Measurements from ENCODE around the gene APOL1.

APOL1 gene

DNA sequence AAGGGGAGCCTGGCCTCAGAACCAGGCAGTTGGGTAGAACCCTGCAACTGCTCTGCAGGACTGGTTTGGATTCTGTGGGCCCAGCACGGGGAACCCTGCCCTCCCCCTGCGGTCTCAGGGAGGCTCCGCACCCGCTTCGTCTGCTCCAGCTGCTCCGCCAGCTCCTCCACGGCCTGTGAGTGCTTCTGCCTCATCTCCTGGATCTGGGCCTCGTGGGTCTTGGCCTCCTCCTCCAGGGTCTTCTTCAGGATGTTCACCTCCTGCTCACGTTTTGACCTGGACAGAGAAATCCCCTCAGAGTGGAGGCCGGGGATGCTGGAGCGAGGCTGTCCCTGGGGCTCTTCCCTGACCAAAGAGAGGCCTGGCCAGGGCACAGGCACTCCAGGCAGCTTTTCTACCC is 41.9 kb downstream of the APOL1 start:
- DNase-seq = no peak

DNA sequence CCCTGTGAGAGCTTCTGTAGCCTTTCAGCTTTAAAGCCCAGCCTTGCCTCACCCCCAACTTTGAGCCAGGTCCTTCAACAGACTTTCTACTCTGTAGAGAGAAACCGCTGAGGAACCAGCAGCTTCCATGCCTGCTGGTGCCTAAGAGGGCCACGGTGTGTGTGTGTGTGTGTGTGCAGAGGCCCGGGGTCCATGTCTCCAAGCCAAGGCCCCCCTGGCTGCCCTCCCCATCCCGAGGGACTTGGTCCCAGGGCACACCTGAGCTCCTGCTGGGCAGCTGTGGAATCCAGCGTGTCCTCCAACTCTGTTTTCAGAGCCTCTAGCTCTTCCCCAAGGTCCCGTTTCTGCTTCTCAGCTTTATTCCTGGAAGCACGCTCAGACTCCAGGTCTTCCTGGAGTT is 42.3 kb downstream of the APOL1 start:
- no peak for DNase-seq

DNA sequence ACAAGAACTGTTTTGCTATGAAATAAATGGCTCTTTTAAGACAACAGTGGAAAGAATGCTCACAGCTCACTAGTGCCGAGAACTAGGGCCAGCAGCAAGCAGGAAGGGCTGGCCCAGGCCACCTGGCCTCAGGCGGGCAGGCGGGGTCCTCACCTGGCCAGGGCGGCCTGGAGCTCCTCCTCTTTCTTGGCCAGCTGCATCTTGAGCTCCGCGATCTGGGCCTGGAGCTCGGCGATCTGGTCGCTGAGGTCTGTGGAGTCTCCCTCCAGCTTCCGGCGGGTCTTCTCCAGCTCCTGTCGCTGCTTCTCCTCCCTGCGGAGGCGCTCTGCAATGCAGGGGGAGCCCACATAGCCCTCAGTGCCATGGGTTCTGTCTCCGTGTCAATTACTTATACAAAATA is 43.8 kb downstream of the APOL1 start:
- no peak for DNase-seq

DNA sequence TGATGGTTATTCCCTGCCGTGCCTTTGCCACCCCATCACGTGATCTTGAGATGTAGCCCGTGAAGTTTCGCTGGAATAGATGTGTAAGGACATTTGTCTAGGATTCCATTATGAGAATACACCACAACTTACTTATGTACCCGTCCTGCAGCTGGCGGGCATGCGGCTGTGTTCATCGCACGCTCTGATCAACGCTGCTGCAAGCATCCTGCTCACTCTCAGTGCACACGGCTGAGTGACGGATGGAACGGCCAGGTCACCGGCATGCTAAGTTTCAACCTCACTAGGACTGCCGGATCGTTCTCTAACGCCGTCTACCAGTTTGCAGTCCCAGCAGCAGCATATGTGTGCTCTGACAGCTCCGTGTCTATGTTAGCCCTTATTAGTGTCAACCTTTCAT is 44.6 kb downstream of the APOL1 start:
- no peak for DNase-seq

DNA sequence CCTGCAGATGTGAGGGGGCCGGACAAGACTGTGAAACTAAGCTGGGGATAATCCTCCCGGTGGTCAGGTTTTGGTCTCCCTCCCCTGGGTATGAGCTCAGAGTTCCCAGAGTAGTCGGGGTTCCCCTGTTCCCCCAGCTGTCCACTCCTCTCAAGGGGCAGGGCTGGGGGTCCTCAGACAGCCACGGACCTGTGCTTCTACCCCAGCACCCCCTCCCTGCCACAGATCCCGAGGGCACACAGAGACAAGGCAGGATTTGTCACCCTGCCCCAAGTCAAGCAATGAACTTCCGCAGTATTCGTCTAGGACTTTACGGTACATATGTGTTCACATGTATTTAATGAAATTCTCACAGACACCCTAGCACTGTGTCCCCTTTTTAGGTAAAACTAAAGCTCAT is 45.2 kb downstream of the APOL1 start:
- no peak for DNase-seq

DNA sequence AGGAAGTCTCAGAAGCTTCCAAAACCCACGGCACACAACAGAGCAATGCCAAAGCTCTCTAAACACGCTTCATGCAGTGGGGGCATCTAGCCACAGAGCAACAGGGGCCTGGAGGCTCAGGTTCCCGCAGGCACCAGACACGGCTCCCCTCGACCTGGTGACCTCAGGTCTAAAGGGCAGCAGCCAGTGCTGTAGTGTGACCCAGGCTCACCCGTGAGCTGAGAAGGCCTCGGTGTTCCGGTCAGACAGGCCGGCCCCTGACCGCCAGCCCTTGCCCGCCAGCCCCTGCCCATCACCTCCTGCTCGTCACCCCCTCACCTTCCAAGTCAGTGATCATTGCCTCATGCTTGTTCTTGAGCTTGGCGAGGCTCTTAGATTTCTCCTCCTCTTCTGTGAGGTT is 45.7 kb downstream of the APOL1 start:
- DNase-seq = no peak

DNA sequence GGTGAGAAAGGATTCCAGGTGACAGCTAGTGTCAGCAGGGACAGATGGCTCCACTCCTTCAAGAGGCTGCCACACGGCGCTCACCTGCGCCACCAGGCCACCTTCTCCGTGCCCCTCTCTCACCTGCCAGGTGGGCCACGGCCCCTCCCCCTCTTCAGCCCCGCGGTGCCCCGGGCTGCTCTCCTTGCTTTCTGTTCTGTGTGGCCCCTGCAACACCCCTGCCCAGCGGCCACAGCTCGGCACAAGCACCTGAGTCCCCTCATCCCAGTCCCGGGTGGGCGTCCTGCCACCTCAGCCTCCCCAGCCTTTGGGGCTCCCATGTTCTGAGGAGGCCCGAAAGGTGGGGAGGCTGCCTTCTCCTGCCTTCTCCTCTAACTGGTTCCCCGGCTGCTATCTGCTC is 46.4 kb downstream of the APOL1 start:
- no peak for DNase-seq

DNA sequence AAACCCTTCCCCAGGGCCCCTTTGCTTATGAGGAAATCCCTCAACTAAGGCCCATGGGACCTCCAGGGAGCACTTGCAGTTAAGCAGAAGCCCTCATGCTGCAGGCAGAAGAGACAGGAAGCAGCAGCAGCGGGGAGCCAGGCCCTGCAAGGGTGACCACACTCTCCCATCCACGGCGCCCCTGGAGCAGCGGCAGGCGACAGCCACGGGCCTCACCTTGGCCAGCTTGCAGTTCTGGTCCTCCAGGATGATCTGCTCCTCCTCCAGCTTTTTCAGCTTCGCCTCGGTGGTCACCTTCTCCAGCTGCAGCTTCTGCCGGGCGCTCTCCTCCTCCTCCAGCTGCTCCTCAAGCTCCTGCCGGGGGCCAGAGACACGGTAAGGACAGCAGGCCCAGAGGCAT is 47.0 kb downstream of the APOL1 start:
- DNase-seq = no peak

DNA sequence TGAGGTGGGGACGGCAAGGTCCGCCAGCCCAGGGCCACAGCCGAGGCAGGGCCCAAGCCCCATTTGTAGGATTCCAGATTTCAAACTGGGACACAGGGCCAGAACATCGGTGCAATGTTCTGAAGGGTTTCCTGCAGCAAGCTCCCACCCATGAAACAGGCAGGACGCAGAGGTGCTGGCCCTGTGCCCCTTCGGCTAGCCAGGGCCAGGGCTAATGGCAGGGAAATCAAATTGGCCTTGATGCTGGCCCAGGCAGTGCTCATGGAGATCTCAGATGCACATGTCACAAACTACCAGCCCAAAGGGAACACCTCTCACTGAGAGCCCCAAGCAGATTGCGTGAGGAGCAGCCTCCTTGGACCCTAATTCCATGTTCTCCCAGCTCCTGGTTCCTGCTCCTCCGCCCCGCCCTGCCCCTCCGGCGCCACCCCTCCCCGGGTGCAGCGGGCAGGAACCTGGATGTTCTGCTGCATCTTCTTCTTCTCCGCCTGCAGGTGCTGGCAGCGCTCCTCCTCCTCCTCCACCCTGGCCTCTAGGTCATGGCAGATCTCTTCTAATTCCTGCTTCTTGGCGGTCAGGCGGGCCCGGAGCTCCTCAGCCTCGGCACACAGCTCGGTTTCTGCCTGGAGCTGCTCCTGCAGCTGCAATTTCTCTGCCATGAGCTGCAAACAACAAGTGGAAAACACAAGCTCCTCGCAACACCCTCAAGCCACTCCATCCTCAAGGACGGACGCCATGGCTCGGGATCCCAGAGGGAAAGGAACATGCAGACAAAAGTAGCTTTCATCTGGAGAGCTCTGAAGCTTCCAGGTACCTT is 47.7 kb downstream of the APOL1 start:
- no peak for DNase-seq

DNA sequence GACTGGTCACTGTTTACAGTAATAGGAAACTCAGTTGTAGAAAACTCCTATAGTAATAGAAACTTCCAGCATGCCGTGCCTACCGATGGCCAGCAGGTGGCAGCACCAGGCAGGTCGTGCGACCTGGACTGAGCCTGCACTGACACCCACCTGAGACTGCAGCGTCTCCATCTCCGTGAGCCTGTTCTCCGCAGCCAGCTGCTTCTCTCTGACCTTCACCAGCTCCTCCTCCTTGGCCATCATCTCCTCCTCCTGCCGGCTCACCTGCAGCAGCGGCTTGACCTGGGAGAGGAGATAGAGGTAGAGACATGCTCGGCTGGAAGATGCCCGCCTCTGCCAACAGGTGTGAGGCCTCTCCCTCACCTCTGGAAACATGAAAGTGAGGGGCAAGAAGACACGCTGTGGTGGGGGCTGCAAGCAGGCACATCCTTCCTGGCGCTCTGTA is 48.5 kb downstream of the APOL1 start:
- DNase-seq = peak; percentile 51

DNA sequence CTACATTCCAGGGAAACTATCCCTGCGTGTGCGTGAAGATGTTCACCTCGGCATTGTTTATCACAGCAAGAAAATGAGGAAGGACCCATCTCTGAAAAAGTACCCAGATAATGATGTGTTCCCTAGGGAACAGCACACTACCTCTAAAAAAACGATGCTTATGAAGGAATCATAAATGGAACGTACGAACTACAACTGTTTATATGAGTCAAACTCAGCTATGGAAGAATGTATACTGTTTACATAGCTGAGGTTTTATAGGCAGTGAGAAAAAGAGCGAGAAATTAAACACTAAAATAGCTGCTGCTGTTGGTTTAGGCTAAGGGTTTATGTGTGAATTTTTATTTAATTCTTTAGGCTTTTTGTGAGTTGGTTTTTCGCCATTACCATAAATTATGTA is 48.9 kb downstream of the APOL1 start:
- DNase-seq = no peak

DNA sequence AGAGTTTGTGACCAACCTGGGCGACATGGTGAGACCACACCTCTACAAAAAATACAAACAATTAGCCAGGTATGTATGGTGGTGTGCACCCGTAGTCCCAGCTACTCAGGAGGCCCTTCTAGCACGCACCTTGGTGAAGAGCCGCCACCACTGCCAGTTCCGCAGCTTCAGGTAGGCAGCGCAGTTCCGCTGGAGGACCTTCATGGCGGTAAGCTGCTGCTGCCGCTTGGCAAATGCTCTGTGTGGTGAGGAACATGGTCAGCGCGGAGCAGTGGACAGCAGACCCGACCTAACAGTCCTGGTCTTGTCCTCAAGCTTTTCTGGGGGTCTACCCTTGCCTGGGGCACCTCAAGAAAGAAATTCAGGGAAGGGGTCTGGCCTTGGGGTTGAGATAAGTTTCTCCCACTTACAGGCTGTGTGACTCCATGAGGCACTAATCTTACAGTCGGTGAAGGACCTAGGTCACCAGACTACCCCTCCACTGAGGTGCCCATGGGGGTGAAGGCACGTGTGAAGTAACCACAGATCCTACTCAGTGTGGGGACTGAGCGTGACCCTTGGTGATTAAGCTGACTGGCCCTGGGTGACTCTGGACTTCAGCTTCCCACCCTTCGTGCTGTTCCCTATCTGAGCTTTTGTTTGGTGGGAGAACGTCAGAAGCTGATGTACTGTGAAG is 49.6 kb downstream of the APOL1 start:
- no peak for DNase-seq

DNA sequence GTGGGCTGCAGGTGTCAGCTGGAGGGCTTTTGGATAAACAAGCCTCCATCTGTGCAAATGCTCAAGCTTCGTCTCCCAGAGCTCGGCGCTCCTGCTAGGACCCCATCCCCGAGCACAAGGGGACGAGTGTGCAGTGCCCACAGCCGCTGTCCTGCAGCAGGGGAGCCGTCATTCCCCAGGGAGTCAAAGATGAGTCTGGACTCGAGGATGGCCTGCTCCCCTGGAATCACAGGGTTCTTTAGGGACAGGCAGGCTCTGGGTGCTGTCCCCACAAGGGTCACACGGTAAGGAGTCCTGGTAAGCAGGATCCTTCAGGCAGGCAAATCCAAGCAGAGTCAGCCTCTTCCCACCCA is 50.2 kb downstream of the APOL1 start:
- DNase-seq = no peak

DNA sequence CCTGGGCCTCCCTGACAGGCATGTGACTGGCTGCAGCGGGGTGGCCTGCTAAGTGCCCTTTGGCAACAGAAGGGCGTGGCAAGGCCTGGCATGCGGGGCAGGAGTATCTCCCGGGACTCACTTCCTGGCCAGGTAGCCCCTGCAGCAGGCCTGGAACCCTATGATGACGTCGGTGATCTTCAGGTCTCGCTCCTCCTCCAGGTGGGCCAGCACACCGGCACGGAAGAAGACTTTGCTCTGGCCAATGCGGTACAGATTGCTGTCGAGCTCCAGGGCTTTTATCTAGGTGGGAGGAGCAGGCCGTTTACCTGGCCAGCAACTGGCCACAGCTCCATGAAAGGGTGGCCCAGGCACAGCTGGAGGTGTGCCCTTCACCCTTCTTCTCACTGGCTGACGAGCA is 50.9 kb downstream of the APOL1 start:
- DNase-seq = no peak

DNA sequence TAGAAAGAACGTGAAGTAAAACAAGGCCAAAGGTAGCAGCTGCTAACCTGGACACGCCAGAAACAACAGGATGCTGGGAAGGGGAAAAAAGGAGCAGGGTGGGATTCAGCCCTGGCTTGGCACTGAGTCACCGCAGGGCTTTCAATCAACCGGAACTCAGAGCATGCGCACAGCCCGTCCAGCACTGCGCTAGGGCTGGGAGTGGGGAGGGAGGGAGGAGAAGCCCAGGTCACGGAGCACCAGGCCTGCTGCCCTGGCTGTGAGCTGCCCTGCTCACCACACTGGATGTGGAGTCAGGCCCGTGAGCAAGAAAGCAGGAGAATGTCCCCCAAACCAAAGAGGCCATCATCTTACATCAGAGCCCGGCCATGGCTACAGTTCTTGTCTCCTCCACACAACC is 51.5 kb downstream of the APOL1 start:
- DNase-seq = no peak

DNA sequence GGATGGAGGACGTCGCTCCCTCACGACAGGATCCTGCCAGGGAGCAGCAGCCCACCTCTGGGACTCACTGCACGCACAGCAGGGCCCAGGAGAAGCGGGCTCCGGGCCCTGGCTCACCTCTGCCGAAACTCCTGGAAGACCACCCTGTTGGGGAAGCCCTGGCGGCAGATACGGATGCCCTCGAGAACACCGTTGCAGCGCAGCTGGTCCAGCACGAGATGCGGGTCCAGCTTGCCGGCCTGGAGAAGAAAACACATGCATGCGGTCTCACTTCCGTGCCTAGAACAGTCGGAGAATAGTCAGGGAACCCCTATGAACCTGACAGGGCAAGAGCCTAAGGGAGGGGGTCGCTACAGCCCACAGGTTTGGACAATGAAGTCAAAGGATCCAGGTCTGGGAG is 52.9 kb downstream of the APOL1 start:
- no peak for DNase-seq

DNA sequence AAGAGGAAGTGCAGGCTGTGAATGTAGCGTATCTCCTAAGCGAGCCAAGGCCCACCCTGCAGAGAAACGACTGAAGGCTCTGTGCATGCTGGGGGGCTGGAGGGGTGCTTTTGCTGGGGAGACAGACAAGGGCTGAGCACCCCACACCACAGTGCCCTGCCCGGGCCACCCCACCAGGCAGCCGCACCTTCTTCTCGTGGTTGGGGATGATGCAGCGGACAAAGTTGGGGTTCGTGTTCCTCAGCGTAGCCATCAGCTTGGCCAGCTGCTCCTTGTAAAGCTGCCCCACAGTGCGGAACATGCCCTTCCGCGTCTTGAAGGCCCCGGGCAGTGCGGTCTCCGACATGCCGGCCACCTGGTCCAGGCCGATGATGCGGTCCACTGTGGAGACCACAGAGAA is 53.3 kb downstream of the APOL1 start:
- DNase-seq = no peak

DNA sequence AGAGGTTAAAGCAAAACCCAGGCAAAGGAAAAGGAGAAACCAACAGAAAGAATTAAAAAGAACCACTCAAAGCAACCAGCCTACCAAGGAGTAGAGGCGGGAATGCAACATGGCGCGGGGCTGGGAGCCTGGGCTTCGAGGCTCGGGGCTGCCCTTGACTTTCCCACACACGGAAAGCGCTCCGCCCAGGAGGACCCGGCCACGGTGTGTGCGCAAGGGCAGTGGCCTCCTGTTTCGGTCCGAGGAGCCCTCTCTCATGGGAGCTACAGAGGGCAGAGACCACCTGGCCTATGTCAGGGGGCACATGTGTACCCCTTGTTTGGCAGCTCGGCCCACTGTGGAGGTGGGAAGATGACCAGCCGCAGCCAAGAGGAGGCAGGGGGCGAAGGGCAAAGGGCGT is 55.9 kb downstream of the APOL1 start:
- DNase-seq = no peak

DNA sequence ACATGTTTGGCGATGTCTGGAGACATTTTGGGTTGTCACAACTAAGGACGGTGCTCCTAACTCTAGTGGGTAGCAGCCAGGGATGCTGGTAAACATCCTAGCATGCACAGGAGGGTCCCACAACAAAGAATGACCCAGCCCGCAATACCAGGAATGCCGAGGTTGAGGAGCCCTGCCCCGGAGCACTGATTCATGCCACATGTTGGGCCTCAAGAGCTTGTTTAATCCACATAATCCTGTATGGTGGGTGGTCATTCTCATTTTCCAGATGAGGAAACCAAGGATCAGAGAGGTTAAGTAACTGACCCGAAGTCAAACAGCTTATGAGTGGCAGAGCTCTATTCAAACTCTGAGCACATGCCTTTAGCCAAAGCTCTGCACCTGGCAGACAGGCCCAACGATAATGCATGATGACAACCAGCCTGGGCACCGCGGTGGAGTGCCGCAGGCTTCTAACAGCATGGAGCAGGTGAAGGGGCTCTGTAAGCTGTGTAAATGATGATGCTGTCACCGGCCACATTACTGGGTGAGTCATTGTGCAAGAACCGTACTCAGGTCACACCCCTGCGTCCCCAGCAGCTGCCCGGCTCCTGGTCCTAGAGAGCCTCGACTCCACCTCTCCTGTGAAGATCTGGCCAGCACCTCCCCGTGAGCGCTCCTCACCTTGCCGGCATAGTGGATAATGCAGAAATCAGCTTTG is 58.6 kb downstream of the APOL1 start:
- DNase-seq = no peak

DNA sequence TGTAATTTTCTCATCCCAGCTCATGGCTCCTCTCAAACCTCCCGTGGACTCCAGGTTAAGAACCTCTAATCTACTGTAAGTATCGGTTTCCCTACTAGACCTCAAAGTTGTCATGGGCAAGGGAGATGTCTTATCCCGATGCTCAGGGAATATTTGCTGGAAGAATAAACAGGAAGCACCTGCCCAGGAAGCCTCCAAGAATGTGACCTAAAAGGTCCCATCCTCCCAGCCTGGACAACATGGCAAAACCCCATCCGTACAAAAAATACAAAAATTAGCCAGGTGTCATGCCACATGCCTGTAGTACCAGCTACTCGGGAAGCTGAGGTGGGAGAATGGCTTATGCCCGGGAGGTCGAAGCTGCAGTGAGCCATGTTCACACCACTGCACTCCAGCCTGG is 62.4 kb downstream of the APOL1 start:
- no peak for DNase-seq

DNA sequence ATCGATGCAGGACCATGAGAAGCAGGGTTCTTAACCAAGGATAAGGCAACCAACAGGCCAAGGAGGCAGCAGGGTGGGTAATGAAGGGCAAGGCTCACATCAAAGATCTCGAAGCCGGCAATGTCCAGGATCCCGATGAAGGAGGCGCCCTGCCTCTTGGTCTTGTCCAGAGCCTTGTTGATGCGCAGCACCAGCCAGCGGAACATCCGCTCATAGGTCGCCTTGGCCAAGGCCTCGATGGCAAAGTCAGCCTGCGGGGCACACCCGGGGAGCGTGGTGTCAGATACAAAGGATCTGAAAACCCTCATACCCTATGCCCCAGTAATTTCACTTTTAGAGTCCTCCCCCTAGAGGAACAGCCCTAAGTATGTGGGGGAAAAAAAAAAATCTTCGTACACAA is 63.5 kb downstream of the APOL1 start:
- no peak for DNase-seq
